D721Med (cell line): ENCODE results near the gene GBP3.
A peak's percentile ranks its signal among the peaks of the same experiment; 100 is the strongest.
"Not testable (repeated sequence)": the region's sequence is repeated elsewhere in the genome, so short reads cannot be mapped to it uniquely, and the experiment has no call there.

ENCODE experiments used
- DNase-seq: peaks from one replicate; pipeline ENCODE4 v3.0.0; 2011; ENCODE audit warnings: low spot score; ENCODE audit not compliant: insufficient read length
- FAIRE-seq: peaks from 2 replicates; lab custom pipeline; 2011; peaks lifted over from hg19 to GRCh38; lab: Jason Lieb, UNC
- CTCF ChIP-seq: IDR thresholded peaks from 2 replicates; pipeline ENCODE4 v1.5.1; 2012; ENCODE audit warnings: mild to moderate bottlenecking, control low read depth; ENCODE audit not compliant: insufficient read depth; ENCODE audit errors: missing control alignments

GBP3 gene

GRCh38 chr1:88982055-88982454, 40.6 kb downstream of the GBP3 start:
- no peak for TF ChIP-seq CTCF
- FAIRE-seq (no peak), DNase-seq (no peak)

DNA sequence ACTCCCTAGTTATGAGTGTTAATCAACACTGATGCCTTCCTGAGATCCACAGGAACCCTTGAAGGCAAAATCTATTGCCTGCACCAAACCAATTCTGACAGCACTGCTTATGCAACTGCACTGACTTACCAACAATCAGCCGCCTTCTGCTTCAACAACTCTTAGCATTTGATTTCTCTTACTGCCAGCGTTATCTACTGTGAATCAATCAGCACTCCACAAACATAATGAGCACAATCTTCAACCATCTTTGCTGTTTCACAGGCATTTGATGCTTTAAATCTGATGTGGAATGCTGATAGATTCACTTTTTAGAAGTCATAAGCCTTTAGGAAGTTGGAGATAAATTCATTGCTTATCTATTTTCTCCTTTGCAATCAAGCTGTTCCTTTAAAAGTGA, 41.2 kb downstream of the GBP3 start:
- not testable (repeated sequence) for DNase-seq, FAIRE-seq

GRCh38 chr1:88980870-88981269, 41.8 kb downstream of the GBP3 start:
- no peak for TF ChIP-seq CTCF
- DNase-seq (no peak), FAIRE-seq (no peak)

DNA sequence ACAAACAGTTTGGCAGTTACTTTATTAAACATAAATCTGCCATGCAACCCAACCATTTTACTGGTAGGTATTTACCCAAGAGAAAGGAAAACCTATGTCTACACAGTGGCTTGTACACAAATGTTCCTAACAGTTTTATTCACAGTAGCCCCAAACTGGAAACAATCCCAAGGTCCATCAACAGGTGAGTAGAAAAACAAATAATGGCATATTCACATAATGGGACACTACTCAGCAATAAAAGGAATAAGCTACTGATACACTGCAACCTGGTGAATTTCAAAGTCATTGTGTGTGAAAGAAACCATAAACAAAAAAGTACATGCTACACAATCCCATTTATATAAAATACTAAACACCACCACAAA, 42.9 kb downstream of the GBP3 start:
- no peak for DNase-seq
- no peak for FAIRE-seq
- no peak for TF ChIP-seq CTCF

DNA sequence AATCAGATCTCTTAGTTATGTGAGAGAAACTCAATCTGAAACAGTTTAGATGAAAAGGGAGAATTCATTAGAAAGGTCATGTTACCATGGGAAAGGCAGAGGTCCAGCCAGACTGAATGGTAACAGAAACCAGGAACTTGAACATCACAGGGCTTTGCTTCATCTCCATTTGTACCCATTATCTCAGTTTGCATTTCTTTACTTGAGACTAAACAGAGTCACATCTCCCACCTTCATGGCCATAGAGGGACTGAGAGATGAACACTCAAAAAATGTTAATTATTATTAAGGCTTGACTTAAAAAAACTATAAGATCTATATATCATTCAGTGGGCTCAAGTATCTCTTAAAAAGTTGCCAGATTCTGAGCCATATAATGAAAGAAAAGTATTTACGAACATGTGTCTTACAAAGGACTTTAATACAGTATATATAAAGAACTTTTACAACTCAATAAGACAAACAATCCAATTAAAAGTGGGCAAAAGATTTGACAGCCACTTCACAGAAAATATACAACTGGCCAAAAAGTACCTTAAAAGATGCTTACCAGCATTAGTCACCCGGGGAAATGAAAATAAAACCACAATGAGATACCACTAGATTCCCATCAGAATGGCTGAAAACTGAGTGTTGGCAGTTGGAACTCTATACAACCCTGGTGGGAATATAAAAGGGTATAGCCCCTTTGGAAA, 43.5 kb downstream of the GBP3 start:
- TF ChIP-seq CTCF: no peak
- DNase-seq (no peak), FAIRE-seq (no peak)

DNA sequence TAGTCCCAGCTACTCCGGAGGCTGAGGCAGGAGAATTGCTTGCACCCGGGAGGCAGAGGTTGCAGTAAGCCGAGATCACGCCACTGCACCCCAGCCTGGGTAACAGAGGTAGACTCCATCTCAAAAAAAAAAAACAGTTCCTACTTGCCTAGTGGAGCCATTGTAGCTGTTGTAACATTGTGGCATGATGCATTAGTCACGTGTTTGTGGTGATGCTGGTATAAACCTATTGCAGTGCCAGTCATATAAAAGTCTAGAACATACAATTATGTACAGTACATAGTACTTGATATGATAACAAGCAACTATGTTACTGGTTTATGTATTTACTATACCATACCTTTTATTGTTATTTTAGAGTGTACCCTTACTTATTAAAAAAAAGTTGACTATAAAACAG, 46.4 kb downstream of the GBP3 start:
- FAIRE-seq: no peak

GRCh38 chr1:88974616-88975172, 48.0 kb downstream of the GBP3 start:
- FAIRE-seq, DNase-seq: not testable (repeated sequence)

More for the DNA sequence above, 46.4 kb downstream of the GBP3 start:
- no peak for DNase-seq
- no peak for TF ChIP-seq CTCF

DNA sequence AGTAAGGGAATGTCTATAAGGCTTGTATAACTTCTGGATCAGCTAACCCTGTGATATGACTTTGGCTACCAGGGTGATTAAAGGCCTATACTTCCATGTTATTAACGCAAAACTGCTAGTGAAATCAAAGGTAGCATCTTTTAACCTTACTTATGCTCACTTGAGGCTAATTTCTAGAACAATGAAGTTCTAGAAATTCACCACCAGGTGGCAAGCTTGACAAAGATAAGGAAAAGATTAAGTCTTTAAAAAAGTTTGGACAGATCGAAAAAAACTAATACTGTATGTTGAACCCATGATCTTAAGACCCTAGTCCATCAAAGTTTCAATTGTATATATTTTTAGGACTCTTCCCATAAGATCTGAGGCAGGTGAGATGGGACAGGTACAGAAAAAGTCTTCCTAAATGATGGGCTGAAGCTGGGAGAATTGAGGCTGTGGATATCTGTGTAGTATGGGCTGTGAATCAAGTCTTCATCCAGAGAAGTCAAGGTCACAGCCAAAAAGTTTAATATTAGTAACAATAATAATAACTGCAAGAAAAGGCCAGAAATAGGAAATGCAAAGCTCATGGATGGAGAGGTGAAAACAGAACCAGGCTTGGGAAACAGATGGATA, 49.0 kb downstream of the GBP3 start:
- no peak for FAIRE-seq
- DNase-seq: no peak
- TF ChIP-seq CTCF: peak; percentile 53
